Measurements from ENCODE around the gene NDUFV2. TPM values are rescaled to one million over a fixed set of nuclear protein-coding genes. Genes with fewer than 3 reads are reported as not detected.

The NDUFV2 gene
- total and polyA plus RNA-seq, 2 of the 13 experiments (the other 11 are each of a cell fraction or from before 2014, with no cell fraction given) = 216 to 299 TPM

DNA sequence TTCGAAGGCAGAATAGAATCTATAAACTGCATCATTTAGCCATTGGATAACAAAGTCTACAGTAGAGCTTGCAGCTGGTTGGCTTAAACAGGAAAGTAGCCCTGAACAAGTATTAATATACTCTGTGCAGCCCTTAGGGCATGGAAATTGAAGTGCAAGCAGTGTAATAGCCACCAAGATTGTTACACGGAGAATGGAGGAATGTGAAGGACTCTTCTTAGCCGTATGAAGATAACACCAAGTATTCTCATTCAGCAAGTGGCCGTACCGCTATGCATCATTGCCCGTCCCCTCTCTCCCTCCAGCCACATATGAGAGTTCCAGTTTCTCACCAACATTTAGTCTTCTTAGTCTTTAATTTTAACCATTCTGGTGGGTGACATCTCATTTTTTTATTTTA lies 74.5 kb downstream of the NDUFV2 start:
- Histone ChIP-seq H2AFZ (ENCODE audit: low read length) (no peak overlapping the region), H3K4me1 (ENCODE audit: insufficient read depth, low read length) (no peaks in the 10 kb centered on the region), H4K20me1 (ENCODE audit: insufficient read depth, low read length) (peaks cover 12% of the 10 kb centered on the region), H3K36me3 (replicated peaks in 1 of 2; ENCODE audit: control insufficient read depth in 1 of 2, insufficient read depth in 2 of 2, low read length in 2 of 2) (peaks cover 0 to 13% of the 10 kb centered on the region in 2 experiments; a peak in 2 of 5 replicates), H3K79me2 (ENCODE audit: insufficient read depth, low read length) (peaks cover 77% of the 10 kb centered on the region), H3K27ac (ENCODE audit: extremely low read length, insufficient read depth, low read length) (no peak overlapping the region), H3K4me2 (ENCODE audit: low read depth, low read length) (no peak overlapping the region), H3K9me3 (ENCODE audit: low read length) (no peaks in the 10 kb centered on the region), H3K27me3 (ENCODE audit: control insufficient read depth in 1 of 2, insufficient read depth in 2 of 2, low read length in 2 of 2) (no peaks in the 10 kb centered on the region), H3K4me3 (replicated peaks in 1 of 3; ENCODE audit: insufficient read depth in 1 of 3, low read depth in 2 of 3, low read length in 3 of 3) (no peak overlapping the region), H3K9ac (ENCODE audit: insufficient read depth, low read depth, low read length) (no peak overlapping the region)
- DNase-seq (ENCODE audit: low spot score) = no peak
- FAIRE-seq = no peak
- intact Hi-C loops (cut with micrococcal nuclease; ENCODE audit: unreplicated experiment) = no loop called here
- 90% methylated on average over 6 of the region's 6 CpGs for WGBS (ENCODE audit: low lambda C conversion rate)
- TF ChIP-seq RAD51 (IDR thresholded peaks at IDR 0.05; ENCODE audit: borderline replicate concordance) (no peak), EZH2 (conservative IDR thresholded peaks at IDR 0.05; ENCODE audit: low read depth, low read length) (no peak), ETV5 (CRISPR knock-in tag; IDR thresholded peaks at IDR 0.05; ENCODE audit: borderline replicate concordance) (no peak), ZNF678 (CRISPR knock-in tag; IDR thresholded peaks at IDR 0.05) (no peak), PHF20 (CRISPR knock-in tag; IDR thresholded peaks at IDR 0.05) (no peak), ZNF354B (CRISPR knock-in tag; IDR thresholded peaks at IDR 0.05) (no peak), KDM3A (CRISPR knock-in tag; IDR thresholded peaks at IDR 0.05; ENCODE audit: low read depth) (no peak), ZKSCAN1 (IDR thresholded peaks at IDR 0.05; ENCODE audit: low read length) (no peak), ZNF142 (CRISPR knock-in tag; IDR thresholded peaks at IDR 0.05) (no peak), POLR2AphosphoS2 (IDR thresholded peaks at IDR 0.05; ENCODE audit: low read depth, low read length) (no peak), ZNF629 (CRISPR knock-in tag; conservative IDR thresholded peaks at IDR 0.05) (no peak)
- TF ChIP-seq, protein P1, sequence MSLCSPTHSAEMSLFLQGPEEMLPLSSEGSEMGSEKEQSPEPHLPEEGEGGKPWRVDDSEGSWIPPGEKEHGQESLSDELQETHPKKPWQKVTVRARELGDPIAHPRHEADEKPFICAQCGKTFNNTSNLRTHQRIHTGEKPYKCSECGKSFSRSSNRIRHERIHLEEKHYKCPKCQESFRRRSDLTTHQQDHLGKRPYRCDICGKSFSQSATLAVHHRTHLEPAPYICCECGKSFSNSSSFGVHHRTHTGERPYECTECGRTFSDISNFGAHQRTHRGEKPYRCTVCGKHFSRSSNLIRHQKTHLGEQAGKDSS (CRISPR knock-in tag; IDR thresholded peaks at IDR 0.05; ENCODE audit: borderline replicate concordance, low read depth) = no peak
- in situ Hi-C loops (cut with HindIII; ENCODE audit: extremely low pct_ligation_motif_present, low pct_unique_long_range_greater_than_20kb) = no loop called here
- CTCF ChIA-PET (ENCODE audit: low intra/inter-chr PET ratio, low total read pairs) = no interaction called here
- BruUV-seq (replicated peaks) = no TSS peak
- POLR2A ChIA-PET = no interaction called here
- no peak for ATAC-seq
